Islet precursor cell (in vitro differentiated cells): ENCODE data around the gene DNAJA1.
"Not testable (repeated sequence)": the region's sequence is repeated elsewhere in the genome, so short reads cannot be mapped to it uniquely, and the experiment has no call there.

Source experiments
- DNase-seq: peaks from one replicate; pipeline ENCODE4 v3.0.0-alpha.2; 2018

DNAJA1 gene

GRCh38 chr9:33024966-33025571, at the start of gene DNAJA1:
TSS of gene DNAJA1 (plus strand) at chr9:33025273. CDS start at chr9:33026485, 1,212 bp downstream.
- peak; percentile 96 for DNase-seq

GRCh38 chr9:32978051-32978450, 47.0 kb upstream of the DNAJA1 start:
- no peak for DNase-seq

GRCh38 chr9:32986971-32987370, 38.1 kb upstream of the DNAJA1 start:
- DNase-seq, result no peak

GRCh38 chr9:32989660-32990059, 35.4 kb upstream of the DNAJA1 start:
- DNase-seq, result no peak

GRCh38 chr9:32991897-32992594, 33.0 kb upstream of the DNAJA1 start:
- DNase-seq, result no peak

- DNase-seq, result no peak
Observed at GRCh38 chr9:32992595-32993238, 32.4 kb upstream of the DNAJA1 start.

- DNase-seq, result not testable (repeated sequence)
Observed at GRCh38 chr9:33000682-33001055, 24.4 kb upstream of the DNAJA1 start.

- DNase-seq, result not testable (repeated sequence)
Observed at GRCh38 chr9:33005335-33005734, 19.7 kb upstream of the DNAJA1 start.

GRCh38 chr9:33007755-33008154, 17.3 kb upstream of the DNAJA1 start:
- DNase-seq, result no peak

- DNase-seq, result no peak
Observed at GRCh38 chr9:33011831-33012230, 13.2 kb upstream of the DNAJA1 start.

GRCh38 chr9:33012328-33013069, 12.6 kb upstream of the DNAJA1 start:
- no peak for DNase-seq

GRCh38 chr9:33013962-33014664, 11.0 kb upstream of the DNAJA1 start:
- DNase-seq, result no peak

- no peak for DNase-seq
Observed at GRCh38 chr9:33014665-33015014, 10.4 kb upstream of the DNAJA1 start.

GRCh38 chr9:33017283-33018041, 7.6 kb upstream of the DNAJA1 start:
- no peak for DNase-seq

GRCh38 chr9:33019797-33020196, 5.3 kb upstream of the DNAJA1 start:
- no peak for DNase-seq

- DNase-seq, result no peak
Observed at GRCh38 chr9:33022303-33022702, 2.8 kb upstream of the DNAJA1 start.

GRCh38 chr9:33022755-33023154, 2.3 kb upstream of the DNAJA1 start:
- no peak for DNase-seq

GRCh38 chr9:33023661-33024060, 1.4 kb upstream of the DNAJA1 start:
- DNase-seq, result no peak

GRCh38 chr9:33024126-33024965, 727 bp upstream of the DNAJA1 start:
- DNase-seq, result no peak

GRCh38 chr9:33025572-33026342, 684 bp downstream of the DNAJA1 start:
- peak; percentile 81 for DNase-seq
